Endothelial cell of umbilical vein (primary cell): ENCODE data around the gene NSMCE1. TPM values are rescaled to one million over a fixed set of nuclear protein-coding genes. Genes with fewer than 3 reads are reported as not detected.

ENCODE experiments used
- BruUV-seq: library from RNA; stranded (reverse); fragments of 400-500 nt; replicated peaks from 2 replicates; lab custom pipeline; 2021; lab: Mats Ljungman, UMichigan
- CTCF ChIA-PET: fragments of 300-600, 350-600 bp; sonication (Branson Sonifier 250); formaldehyde crosslinking; loops from one replicate; lab custom pipeline; 2021; ENCODE audit warnings: antibody characterized with exemption, inconsistent platforms; lab: Charles Lee
- POLR2A ChIA-PET: fragments of 300-600, 350-600 bp; sonication (Branson Sonifier 250); formaldehyde crosslinking; loops from one replicate; lab custom pipeline; 2021; ENCODE audit warnings: antibody characterized with exemption, inconsistent platforms; lab: Charles Lee
- DNase-seq: peaks from one replicate; pipeline ENCODE4 v3.0.0-alpha.2; 2011; ENCODE audit warnings: low read depth, low spot score
- FAIRE-seq: peaks from 2 replicates; lab custom pipeline; 2011; peaks lifted over from hg19 to GRCh38; lab: Jason Lieb, UNC
- H2AFZ ChIP-seq: 2 replicates; pipeline ENCODE4 v1.6.0; 2012; ENCODE audit warnings: low read depth, low read length, control low read depth, inconsistent platforms
- H3K27ac ChIP-seq: 2 replicates; pipeline ENCODE4 v1.5.1; 2011; ENCODE audit warnings: low read depth, mild to moderate bottlenecking, control low read depth, low read length, moderate library complexity; ENCODE audit not compliant: insufficient read depth
- H3K27me3 ChIP-seq, 2 experiments: 2 replicates each; pipeline versions ENCODE4 v1.6.0 to v1.6.1; 2011; ENCODE audit warnings: low read length in 2 of 2, mixed read lengths in 1 of 2; ENCODE audit not compliant: control insufficient read depth in 2 of 2, insufficient read depth in 2 of 2
- H3K36me3 ChIP-seq, 2 experiments: 2 replicates in 1 of 2; 3 replicates in 1 of 2; pipeline ENCODE4 v1.5.1; 2011; ENCODE audit warnings: low read length in 2 of 2, mild to moderate bottlenecking in 1 of 2, moderate library complexity in 1 of 2; ENCODE audit not compliant: control insufficient read depth in 2 of 2, insufficient read depth in 2 of 2; ENCODE audit errors: extremely low read depth in 1 of 2
- H3K4me1 ChIP-seq: 3 replicates; pipeline ENCODE4 v1.5.1; 2011; ENCODE audit warnings: mild to moderate bottlenecking, low read length; ENCODE audit not compliant: control insufficient read depth, insufficient read depth; ENCODE audit errors: extremely low read depth
- H3K4me2 ChIP-seq: 2 replicates; pipeline ENCODE4 v1.6.1; 2011; ENCODE audit warnings: low read length, control low read depth, mixed read lengths; ENCODE audit not compliant: insufficient read depth
- H3K4me3 ChIP-seq, 3 experiments: fragments of 200-600 bp in 1 of 3; sonication (generic), shearing (Covaris generic) in 1 of 3; replicated peaks in 1 of 3; 2 replicates each; pipeline ENCODE4 v1.5.1; 2011 to 2016; ENCODE audit warnings: control low read depth in 3 of 3, low read length in 3 of 3, mild to moderate bottlenecking in 2 of 3, inconsistent platforms in 1 of 3, low read depth in 1 of 3, moderate library complexity in 1 of 3; ENCODE audit not compliant: insufficient read depth in 1 of 3
- H3K79me2 ChIP-seq: 2 replicates; pipeline ENCODE4 v1.6.0; 2012; ENCODE audit warnings: low read length, inconsistent platforms; ENCODE audit not compliant: control insufficient read depth, insufficient read depth
- H3K9ac ChIP-seq: replicated peaks from 2 replicates; pipeline ENCODE3; 2011; ENCODE audit warnings: low read length, control low read depth; ENCODE audit not compliant: insufficient read depth; ENCODE audit errors: extremely low read depth
- H3K9me1 ChIP-seq: replicated peaks from 3 replicates; pipeline ENCODE4 v1.6.0; 2011; ENCODE audit warnings: mild to moderate bottlenecking, low read length; ENCODE audit not compliant: control insufficient read depth, insufficient read depth; ENCODE audit errors: extremely low read depth
- H3K9me3 ChIP-seq: replicated peaks from 2 replicates; pipeline ENCODE4 v1.5.1; 2012; ENCODE audit warnings: low read length, inconsistent platforms; ENCODE audit not compliant: control insufficient read depth, insufficient read depth
- H4K20me1 ChIP-seq: replicated peaks from 2 replicates; pipeline ENCODE3; 2011; ENCODE audit warnings: mild to moderate bottlenecking, low read length; ENCODE audit not compliant: control insufficient read depth, insufficient read depth; ENCODE audit errors: extremely low read depth
- CTCF ChIP-seq, 2 donors: IDR thresholded peaks; 1 replicate in 1 of 2; 2 replicates in 1 of 2; pipeline ENCODE4 v1.5.1; 2011; ENCODE audit warnings: low read length in 2 of 2, mild to moderate bottlenecking in 2 of 2, moderate library complexity in 2 of 2, control low read depth in 1 of 2, inconsistent platforms in 1 of 2, low read depth in 1 of 2; ENCODE audit not compliant: insufficient read depth in 1 of 2; ENCODE audit errors: extremely low read depth in 1 of 2
- EZH2 ChIP-seq: IDR thresholded peaks from 2 replicates; pipeline ENCODE4 v1.6.1; 2012; ENCODE audit warnings: borderline replicate concordance, low read depth, mild to moderate bottlenecking, moderate library complexity, low read length, inconsistent platforms; ENCODE audit not compliant: severe bottlenecking
- FOS ChIP-seq: IDR thresholded peaks from 2 replicates; pipeline ENCODE4 v1.6.1; 2011; ENCODE audit warnings: mild to moderate bottlenecking, low read length, moderate library complexity, borderline replicate concordance; ENCODE audit not compliant: insufficient read depth
- GATA2 ChIP-seq: IDR thresholded peaks from 2 replicates; pipeline ENCODE4 v1.7.0; 2011; ENCODE audit warnings: low read depth, mild to moderate bottlenecking, moderate library complexity, mixed read lengths, low read length; ENCODE audit not compliant: insufficient read length, insufficient read depth
- JUN ChIP-seq: IDR thresholded peaks from 2 replicates; pipeline ENCODE4 v1.6.1; 2011; ENCODE audit warnings: borderline replicate concordance, low read depth; ENCODE audit not compliant: insufficient read length, insufficient read depth
- MAX ChIP-seq: IDR thresholded peaks from 2 replicates; pipeline ENCODE4 v1.6.1; 2011; ENCODE audit not compliant: insufficient read depth, insufficient read length
- MYC ChIP-seq: IDR thresholded peaks from one replicate; pipeline ENCODE4 v1.6.1; 2011; ENCODE audit warnings: mild to moderate bottlenecking, low read depth, low read length
- POLR2A ChIP-seq: IDR thresholded peaks from 2 replicates; pipeline ENCODE4 v1.6.1; 2012; ENCODE audit warnings: low read depth, mild to moderate bottlenecking, control low read depth, low read length
- POLR2AphosphoS5 ChIP-seq: IDR thresholded peaks from 2 replicates; pipeline ENCODE4 v1.6.1; 2012; ENCODE audit warnings: low read depth, mild to moderate bottlenecking, control low read depth, low read length, moderate library complexity; ENCODE audit not compliant: insufficient read depth
- dilution Hi-C: fragments of 300-500 bp; cut with MboI; formaldehyde crosslinking; loops from one replicate; pipeline ENCODE4 v1.15.0; 2019; ENCODE audit warnings: low sequenced_read_pairs; ENCODE audit not compliant: extremely low pct_ligation_motif_present
- intact Hi-C: fragments of 100-400 bp; cut with micrococcal nuclease; formaldehyde crosslinking; loops from one replicate; pipeline ENCODE4 v1.10.0; 2022
- polyA plus RNA-seq, 4 experiments: library from polyadenylated mRNA; depleted of rRNA in 3 of 4; stranded (reverse) in 3 of 4; unstranded in 1 of 4; fragments of >200 nt; gene quantifications; 2 replicates each; pipeline versions ENCODE4 v1.2.1 to v1.2.3, GENCODE V29; 2011 to 2012; ENCODE audit warnings: missing spikeins in 1 of 4
- total RNA-seq: library from RNA; stranded (reverse); gene quantifications from 2 replicates; pipeline ENCODE4 v1.2.3, GENCODE V29; 2021

Gene NSMCE1
- total and polyA plus RNA-seq, 2 donors (not counting 3 experiments of a cell fraction or from before 2014, with no cell fraction given), result 23.8 to 42.0 TPM

DNA sequence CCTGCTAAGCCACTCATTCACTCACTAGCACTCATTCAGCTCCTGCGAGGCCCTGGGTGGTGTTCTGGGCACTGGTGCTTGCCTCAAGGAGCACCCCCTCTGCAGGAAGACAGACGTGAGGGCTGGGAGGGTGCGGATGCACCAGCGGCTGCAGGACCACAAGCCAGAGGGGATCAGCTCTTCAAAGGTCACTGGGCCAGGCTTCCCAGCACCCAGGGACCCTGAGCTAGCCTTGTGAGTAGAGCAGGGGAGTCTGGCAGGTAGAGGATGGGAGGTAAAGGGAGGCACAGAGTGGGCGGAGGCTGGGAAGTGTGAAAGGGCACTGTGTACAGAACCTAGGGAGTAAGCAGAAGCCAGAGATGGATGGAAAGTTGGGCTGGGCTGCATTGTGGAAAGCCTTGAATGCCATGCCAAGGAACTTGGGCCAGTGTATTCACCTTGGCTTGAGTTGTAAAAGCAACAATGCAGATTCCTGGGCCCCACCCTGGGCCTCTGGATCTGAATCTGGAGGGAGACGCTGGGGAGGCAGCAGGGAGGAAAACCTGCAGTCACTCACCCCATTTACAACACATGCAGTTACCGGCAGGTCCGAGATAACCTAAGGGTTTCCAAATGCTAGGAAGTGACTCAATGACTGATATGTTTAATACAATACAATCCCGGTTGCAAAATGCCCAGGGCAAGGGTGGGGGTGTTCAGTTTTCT lies 46.9 kb upstream of the NSMCE1 start:
- no peak for TF ChIP-seq MAX
- peak; percentile 84 for TF ChIP-seq GATA2
- peak in 1 of 2 donors; percentile 32 for TF ChIP-seq CTCF (IDR thresholded peaks at IDR 0.05; ENCODE audit: extremely low read depth in 1 of 2, insufficient read depth in 1 of 2, low read depth in 1 of 2, low read length in 2 of 2)
- peak; percentile 74 for TF ChIP-seq FOS
- peak; percentile 71 for TF ChIP-seq POLR2AphosphoS5
- peak; percentile 69 for TF ChIP-seq JUN
- TF ChIP-seq MYC, result no peak
- TF ChIP-seq EZH2, result no peak
- TF ChIP-seq POLR2A, result no peak
- ChIA-PET POLR2A (interaction anchor here (1.1 kb wide), 2 partner anchors 52 to 81 kb away, joined by 3 to 4 read pairs; no protein-coding TSS in a partner anchor), CTCF (interaction anchor here (0.6 to 3.9 kb wide), 10 partner anchors 11 to 136 kb away, joined by 3 to 42 read pairs (median 4); no protein-coding TSS in a partner anchor)
- Histone ChIP-seq H3K4me2 (peak overlapping the region; percentile 94), H3K27me3 (no peaks in the 10 kb centered on the region), H2AFZ (no peak overlapping the region), H3K4me1 (peaks cover 47% of the 10 kb centered on the region), H3K36me3 (peaks cover 5 to 6% of the 10 kb centered on the region in 2 experiments), H3K9me1 (no peaks in the 10 kb centered on the region), H4K20me1 (no peaks in the 10 kb centered on the region), H3K79me2 (peaks cover 54% of the 10 kb centered on the region), H3K4me3 (peak overlapping the region; percentile 78 to 95 (median 86)), H3K27ac (peak overlapping the region; percentile 99), H3K9me3 (no peaks in the 10 kb centered on the region), H3K9ac (peak overlapping the region; percentile 99)
- dilution Hi-C loops, result no loop called here
- intact Hi-C loops, result loop anchor here (1.0 to 2.0 kb wide), 5 partner anchors 17 to 80 kb away; partner anchors contain the start of gene NSMCE1
- DNase-seq (peak; percentile 89), FAIRE-seq (peak; percentile 44)
- BruUV-seq, result no TSS peak
